Suppressor macrophage (primary cell): Measurements from ENCODE around the gene PRG3.
"Not testable (repeated sequence)": the region's sequence is repeated elsewhere in the genome, so short reads cannot be mapped to it uniquely, and the experiment has no call there.

Source experiments
- DNase-seq, 4 experiments: peaks; one replicate each; pipeline ENCODE4 v3.0.0-alpha.2; 2020 to 2022

Gene PRG3

GRCh38 chr11:57408771-57409170 is 27.8 kb upstream of the PRG3 start:
- no peak for DNase-seq

- DNase-seq, result no peak
Measured at GRCh38 chr11:57407941-57408475, 27.1 kb upstream of the PRG3 start.

- DNase-seq, result no peak
Measured at GRCh38 chr11:57407010-57407920, 26.3 kb upstream of the PRG3 start.

GRCh38 chr11:57406337-57406904 is 25.5 kb upstream of the PRG3 start:
- peak; percentile 74 to 88 (median 85) for DNase-seq

GRCh38 chr11:57405271-57405860 is 24.4 kb upstream of the PRG3 start:
- peak; percentile 74 to 93 (median 88) for DNase-seq

GRCh38 chr11:57403802-57404147 is 22.8 kb upstream of the PRG3 start:
- peak in 3 of 4 experiments; percentile 34 to 53 (median 41) for DNase-seq

GRCh38 chr11:57403003-57403801 is 22.3 kb upstream of the PRG3 start:
- not testable (repeated sequence) for DNase-seq

GRCh38 chr11:57402188-57403002 is 21.4 kb upstream of the PRG3 start:
- no peak for DNase-seq

- DNase-seq, result no peak
Measured at GRCh38 chr11:57399972-57400578, 19.1 kb upstream of the PRG3 start.

- DNase-seq, result no peak
Measured at GRCh38 chr11:57399221-57399620, 18.3 kb upstream of the PRG3 start.

GRCh38 chr11:57397394-57397990 is 16.5 kb upstream of the PRG3 start:
- DNase-seq, result peak in 2 of 4 experiments; percentile 31 to 32

- no peak for DNase-seq
Measured at GRCh38 chr11:57396744-57397143, 15.8 kb upstream of the PRG3 start.

- no peak for DNase-seq
Measured at GRCh38 chr11:57395905-57396623, 15.1 kb upstream of the PRG3 start.

GRCh38 chr11:57394203-57394965 is 13.4 kb upstream of the PRG3 start:
- no peak for DNase-seq

- DNase-seq, result no peak
Measured at GRCh38 chr11:57392763-57393105, 11.8 kb upstream of the PRG3 start.

GRCh38 chr11:57392066-57392762 is 11.3 kb upstream of the PRG3 start:
- no peak for DNase-seq

- DNase-seq, result peak in 2 of 4 experiments; percentile 42 to 54
Measured at GRCh38 chr11:57391539-57391938, 10.6 kb upstream of the PRG3 start.

- DNase-seq, result no peak
Measured at GRCh38 chr11:57391111-57391510, 10.2 kb upstream of the PRG3 start.

- no peak for DNase-seq
Measured at GRCh38 chr11:57390535-57390934, 9.6 kb upstream of the PRG3 start, which contains the start of gene PRG2. PRG2 (minus strand) TSS chr11:57390650; CDS start chr11:57389944, 706 bp downstream.
